GM18907 (cell line): ENCODE measurements around the gene AARS2.
"Not testable (repeated sequence)": the region's sequence is repeated elsewhere in the genome, so short reads cannot be mapped to it uniquely, and the experiment has no call there.

ENCODE experiments used
- ATAC-seq: cut with Tn5 transposase; IDR thresholded peaks from one replicate; pipeline ENCODE4 v1.9.1; 2021; ENCODE audit warnings: mild to moderate bottlenecking, moderate library complexity; ENCODE audit not compliant: unreplicated experiment

AARS2 gene

DNA sequence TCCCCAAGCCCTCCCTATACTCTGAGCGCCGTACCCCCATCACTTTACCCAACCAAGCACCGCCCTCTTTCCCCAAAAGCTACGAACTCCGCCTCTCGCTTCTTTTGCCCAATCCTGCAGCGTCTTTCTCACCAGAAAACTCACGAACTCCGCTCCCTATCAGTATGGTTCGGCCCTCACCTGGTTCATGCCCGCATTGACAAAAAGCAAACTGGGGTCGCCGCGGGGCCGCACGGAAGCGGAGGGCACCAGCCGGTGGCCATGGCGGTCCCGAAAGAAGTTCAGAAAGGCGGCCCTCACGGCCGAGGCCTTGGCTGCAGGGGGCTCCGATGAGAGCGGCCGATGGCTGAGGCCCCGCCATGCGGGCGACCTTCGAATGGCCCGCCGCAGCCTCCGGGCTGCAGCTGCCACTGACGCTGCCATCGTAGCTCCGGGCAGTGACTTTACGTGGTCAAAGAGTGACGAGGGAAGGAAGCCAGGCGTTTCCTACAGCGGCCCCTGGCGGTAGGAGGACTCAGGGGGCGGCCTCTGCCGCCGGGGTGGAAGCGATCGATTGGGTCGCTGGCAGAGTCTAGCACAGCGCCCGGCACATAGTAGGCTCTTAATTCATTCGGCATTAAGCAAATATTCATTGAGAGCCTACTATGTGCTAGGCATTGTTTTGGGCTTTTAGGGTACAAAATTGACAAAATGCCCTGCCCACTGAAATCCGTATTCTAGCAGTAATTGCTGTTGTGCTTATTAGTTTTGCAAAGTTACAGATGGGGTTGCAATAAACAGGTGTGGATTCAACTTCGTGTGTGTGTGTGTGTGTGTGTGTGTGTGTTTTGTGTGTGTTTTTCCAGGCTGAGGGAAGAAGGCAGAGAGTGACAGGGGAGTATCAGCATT lies at the start of gene AARS2:
Gene AARS2 (minus strand): TSS at position 447 of the 888 bp plus-strand sequence. CDS start 24 bp downstream, at position 423.
- ATAC-seq, result peak; percentile 92

DNA sequence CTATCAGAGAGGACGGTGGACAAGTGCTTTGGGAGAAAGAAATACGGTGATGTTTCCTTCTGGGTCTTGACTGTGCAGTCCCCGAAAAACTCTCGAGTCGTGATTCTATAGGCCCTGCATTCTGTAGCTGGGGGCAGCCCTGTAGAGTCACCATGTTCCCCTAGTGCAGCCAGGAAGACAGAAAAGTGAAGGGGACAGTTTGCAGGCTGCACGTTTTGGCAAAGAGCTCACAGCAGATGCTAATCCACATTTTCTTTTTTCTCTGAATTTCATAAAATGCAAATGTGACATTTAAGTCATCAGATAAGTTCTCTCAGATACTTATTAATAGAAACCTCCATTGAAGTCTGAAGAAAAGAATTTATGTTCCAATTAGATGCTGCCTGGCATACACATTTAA lies 48.8 kb upstream of the AARS2 start:
- ATAC-seq, result no peak

DNA sequence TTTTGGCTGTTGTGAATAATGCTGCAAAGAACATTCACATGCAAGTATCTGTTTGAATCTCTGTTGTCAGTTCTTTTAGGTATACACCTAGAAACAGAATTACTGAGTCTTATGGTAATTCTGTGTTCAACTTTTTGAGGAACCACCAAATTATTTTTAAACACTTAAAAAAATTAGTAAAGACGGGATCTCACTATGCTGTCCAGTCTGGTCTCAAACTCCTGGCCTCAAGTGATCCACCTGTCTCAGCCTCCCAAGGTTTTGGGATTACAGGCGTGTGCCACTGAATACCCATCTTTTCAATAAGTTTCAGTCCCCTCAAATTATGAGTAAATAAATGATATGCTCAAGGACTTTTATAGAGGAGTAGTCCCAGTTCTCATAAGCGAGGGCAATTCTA lies 46.8 kb upstream of the AARS2 start:
- ATAC-seq, result no peak

DNA sequence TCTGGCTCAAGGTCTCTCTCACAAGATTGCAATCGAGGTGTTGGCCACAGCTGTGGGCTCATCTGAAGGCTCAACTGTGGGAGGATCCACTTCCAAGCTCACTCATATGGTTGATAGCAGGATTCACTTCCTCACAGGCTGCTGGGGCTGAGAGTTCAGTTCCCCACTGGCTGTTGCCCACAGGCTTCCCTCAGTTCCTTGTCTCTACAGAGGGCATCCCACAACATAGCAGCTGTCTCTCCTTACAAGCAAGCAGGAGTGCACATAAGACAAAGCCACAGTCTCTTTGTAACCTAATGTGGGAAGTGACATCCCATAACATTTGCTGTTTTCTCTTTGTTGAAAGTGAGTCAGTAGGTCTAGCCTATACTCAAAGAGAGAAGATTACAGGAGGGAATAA lies 43.3 kb upstream of the AARS2 start:
- ATAC-seq, result no peak

DNA sequence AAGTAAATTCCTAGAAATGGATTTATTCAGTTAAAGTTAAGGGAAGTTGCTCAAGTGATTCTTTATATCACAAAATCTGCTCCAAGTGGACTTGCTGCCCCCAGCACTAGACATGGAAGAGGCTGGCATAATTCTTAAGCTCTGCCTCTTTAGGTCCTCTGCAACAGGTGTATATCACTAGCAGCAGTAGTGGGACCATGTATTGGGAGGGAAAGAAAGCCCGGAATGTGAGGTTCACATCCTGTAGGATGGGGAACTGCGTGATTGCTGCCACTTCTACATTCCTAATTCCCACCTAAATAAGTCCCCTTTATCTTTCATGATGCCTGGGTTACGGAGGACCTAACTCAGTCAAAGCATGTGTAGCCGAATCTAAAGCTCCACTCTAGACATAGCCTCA lies 42.5 kb upstream of the AARS2 start:
- no peak for ATAC-seq

DNA sequence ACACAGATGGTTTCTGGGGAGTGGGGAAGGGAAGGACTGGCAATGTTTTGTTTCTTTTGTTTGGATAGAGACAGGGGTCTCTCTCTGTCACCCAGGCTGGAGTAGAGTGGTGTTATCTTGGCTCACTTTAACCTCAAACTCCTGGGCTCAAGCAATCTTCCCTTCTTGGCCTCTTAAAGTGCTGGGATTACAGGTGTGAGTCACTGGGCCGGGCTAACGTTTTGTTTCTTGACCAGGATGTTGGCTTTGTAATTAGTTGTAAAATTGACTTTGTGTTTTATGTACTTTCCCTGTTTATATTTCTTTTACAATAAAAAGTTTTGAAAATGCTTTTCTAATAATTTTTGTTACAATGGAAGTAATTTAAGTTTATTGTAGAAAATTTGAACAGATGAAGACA lies 40.2 kb upstream of the AARS2 start:
- no peak for ATAC-seq

DNA sequence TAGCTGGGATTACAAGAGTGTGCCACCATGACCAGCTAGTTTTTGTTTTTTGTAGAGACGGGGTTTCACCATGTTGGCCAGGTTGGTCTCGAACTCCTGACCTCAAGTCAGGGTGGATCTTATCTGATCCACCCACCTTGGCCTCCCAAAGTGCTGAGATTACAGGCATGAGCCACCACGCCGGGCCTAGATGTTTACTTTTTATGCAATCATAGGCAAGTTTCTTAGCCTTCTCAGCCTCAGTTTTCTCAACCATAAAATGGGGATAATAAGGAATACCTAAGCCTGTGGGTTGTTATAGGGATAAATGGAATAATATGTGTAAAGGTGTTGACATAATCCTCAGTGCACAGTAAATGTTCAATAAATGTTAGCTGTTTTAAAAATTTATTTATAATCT lies 39.1 kb upstream of the AARS2 start:
- ATAC-seq, result no peak

DNA sequence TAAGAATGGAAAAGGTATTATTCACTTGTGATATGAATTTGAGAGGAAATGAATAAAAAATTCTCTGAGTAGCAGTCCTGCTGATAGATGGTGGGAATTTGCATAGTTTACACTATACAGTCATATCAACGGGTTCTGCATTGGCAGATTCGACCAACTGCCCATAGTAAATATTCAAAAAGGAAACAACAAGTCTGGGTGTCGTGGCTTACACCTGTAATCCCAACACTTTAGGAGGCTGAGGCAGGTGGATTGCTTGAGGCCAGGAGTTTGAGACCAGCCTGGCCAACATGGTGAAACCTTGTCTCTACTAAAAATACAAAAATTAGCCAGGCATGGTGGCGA lies 37.5 kb upstream of the AARS2 start:
- ATAC-seq, result not testable (repeated sequence)

DNA sequence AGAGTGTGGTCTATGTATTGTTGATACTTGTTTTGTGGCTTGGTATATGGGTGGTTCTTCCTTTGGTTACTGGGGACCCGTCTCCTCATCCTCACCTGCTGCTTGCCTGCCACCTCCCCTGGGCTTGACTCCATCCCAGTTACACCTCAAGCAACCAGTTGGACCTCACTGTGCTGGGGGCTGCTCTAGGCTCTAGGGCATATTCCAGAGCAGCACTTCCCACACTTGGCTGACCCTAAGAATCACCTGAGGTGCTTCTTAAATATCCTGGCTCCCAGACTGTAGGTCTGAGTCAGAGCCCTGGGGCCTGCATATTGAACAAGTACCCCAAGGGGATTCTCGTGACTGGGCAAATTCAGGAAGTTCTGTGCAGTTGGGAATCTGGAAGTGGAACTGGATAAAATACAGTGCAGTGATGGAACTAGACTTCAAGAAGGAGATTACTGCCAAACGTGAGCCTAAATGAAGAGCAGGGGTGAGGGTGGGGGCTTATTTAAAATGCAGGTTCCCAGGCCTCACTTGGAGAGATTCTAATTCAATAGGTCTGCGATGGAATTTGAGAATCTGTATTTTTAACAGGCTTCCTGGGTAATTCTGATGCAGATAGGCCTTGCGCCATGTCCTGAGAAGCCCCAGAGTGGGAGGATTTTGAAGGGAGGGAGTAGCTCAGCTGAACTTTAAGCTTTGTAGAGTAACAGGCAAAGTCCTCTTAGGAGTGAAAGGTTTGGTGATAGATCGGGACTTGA lies 36.9 kb upstream of the AARS2 start:
- no peak for ATAC-seq

DNA sequence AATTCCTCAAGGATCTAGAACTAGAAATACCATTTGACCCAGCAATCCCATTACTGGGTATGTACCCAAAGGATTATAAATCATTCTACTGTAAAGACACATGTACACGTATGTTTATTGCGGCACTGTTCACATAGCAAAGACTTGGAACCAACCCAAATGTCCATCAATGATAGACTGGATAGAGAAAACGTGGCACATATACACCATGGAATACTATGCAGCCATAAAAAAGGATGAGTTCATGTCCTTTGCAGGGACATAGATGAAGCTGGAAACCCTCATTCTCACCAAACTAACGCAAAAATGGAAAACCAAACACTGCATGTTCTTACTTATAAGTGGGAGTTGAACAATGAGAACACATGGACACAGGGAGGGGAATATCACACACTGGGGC lies 33.7 kb upstream of the AARS2 start:
- ATAC-seq, result not testable (repeated sequence)

DNA sequence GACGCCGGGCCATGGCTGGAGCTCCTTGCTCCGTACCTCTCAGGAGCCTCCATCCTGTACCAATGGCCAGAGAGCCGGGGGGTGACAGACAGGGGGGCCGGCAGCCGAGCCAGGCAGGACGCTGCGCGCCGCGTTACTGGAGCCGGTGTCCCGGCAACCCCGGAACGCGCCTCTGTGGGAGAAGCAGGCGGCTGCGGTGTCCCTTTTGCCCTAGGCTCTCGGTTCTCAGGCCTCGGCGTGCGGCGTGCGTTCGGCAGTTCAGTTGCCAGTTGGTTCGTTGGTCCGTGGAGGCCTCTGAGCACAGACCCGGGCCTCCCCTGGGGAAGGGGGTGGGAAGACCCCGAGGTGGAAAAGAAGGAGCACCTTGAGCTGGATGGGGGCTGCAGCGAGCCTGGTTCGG lies 29.3 kb upstream of the AARS2 start, which contains the start of gene SPATS1:
Gene SPATS1 (plus strand): TSS at position 162 of the 400 bp plus-strand sequence. CDS start 446 bp downstream, outside the sequence.
- ATAC-seq, result no peak

DNA sequence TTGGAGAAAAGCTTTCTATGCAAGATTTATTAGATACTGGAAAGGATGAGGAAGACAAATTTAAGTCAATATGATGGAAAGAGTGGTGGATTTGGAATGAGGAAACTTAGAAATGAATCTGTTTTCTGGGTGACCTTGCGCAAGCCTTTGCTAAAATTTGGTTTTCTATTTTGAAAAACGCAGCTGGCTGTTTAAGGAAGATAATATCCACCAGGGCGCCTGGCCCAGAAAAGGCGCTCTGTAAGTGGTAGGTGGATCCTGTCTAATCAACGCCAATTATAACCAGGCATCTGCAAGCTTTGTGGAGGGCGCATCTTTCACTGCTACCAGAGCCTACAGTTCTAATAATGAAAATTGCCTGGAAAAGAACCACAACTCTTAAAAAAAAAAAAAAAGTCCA lies 28.9 kb upstream of the AARS2 start:
- no peak for ATAC-seq

DNA sequence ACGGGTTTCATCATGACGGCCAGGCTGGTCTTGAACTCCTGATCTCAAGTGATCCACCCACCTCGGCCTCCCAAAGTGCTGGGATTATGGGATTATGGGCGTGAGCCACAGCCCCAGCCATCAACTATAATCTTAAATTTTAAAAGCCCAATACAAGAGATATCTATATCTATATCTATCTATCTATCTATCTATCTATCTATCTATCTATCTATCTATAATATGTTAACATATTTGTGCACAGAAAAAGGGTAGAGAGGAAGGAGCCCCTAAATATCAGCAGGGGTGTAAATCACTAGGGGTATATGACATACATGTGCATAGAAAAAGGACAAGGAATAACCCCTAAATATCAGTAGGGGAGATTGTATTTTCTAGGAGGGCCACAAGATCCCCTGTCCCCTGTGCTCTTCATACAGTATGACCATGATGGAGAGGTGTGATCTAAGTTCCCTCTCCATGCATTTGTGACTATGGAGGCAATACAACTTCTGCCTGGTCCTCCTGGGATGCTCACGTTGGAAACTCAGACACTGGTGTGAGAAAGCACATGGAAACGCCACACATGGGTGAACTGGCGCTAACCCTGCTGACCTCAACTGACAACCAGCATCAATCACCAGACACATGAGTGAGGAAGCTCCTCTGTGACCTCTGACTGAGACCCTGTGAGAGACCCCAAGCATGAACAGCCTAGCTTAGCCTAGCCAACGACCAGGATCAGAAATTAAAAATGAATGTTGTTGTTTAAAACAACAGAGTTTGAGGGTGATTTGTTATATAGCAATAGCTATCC lies 28.1 kb upstream of the AARS2 start:
- ATAC-seq, result no peak

DNA sequence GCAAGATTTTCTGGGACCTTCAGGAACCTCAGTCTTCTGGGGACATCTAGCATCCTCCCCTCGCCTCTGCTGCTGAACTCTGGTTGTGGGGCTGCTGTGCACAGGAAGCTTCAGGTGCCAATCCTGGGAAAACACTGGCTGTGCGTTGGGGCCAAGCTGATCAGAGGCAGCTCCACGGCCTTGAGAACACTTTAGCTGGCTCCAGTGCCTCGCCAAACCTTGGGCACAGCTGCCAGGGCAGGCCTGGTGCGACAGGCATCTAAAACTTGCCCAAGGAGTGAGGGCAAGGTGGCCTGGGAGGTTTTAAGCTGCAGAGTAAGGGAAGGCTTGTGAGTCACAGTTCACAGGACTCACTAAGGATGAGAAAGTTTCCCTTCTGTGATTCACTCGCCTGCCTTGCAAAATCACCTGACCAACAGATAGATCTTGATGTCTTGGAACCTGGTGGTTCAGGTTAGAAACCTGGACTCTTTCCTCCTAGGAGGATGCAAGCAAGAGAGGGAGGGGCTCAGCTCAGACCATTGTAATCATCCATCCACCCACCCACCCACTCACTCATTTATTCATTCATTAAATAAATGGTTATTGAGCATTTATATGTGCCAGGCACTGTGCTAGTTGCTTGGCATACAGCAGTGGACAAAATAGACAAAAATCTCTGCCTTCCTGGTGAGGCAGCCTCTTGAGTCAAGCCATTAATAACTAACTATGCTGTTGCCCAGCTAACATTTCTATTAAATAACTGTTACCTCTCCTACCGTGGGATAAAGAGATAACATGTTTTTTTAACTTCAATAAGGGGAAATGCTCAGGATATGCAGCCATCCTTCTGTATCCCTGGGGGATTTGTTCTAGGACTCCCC lies 26.8 kb upstream of the AARS2 start:
- ATAC-seq, result no peak

DNA sequence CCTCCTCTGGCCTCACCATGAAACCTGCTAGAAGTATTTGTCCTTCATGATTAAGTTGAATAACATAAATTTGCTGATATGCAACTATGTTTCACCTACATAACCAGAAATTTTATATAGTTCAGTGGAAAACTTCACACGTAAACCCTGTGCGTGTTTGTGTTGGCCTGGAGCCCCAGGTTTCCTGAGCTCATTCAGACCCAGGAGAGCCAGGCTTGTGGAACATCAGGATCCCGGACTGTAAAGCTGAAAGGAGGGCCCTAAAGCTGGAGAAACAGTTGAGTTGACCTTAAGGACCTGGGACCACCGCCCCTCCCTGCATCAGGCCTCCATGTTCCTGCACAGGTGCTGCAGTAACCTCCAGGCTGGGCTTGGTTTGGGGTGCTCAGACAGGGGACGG lies 26.2 kb upstream of the AARS2 start:
- ATAC-seq, result no peak

DNA sequence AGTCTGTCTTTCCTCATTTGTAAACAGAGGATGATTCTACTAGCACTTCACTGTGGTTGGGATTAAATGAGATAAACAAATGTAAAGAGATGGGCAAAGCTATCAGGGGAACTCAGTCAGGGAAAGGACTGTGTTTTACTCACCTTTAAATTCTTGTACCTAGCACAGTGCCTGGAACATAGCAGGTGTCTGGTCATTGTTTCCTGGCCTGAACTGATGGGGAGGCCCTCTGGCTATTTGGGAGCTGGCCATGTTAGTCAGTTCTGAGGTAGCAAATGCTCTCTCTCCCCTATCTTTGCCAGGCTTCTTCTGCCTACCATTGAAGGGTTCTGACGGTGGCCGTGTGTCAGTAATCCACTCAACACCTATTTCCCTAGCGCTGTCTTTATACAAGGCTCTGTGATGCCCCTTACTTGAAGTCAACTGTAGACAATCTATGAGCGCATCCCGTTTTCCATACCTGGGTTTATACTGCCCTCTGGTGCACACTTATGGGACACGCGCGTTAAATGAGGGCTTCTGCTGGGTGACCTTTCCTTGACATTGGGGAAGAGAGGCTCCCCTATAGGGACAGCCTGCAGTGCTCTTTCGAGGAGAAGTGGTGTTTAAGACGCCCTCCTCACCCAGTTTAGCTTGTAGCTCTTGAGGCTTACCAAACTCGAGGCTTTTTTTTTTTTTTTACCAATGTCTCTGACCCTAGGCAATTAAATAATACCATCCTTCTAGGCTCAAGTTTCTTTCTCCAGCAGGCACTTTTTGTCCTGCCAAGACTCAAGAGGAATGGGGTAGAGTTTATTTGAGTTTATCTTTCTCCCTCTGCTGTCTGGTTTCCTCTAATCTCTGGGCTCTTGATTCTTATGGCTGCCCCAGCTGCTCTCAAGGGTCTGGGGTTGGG lies 25.3 kb upstream of the AARS2 start:
- ATAC-seq, result peak; percentile 61

DNA sequence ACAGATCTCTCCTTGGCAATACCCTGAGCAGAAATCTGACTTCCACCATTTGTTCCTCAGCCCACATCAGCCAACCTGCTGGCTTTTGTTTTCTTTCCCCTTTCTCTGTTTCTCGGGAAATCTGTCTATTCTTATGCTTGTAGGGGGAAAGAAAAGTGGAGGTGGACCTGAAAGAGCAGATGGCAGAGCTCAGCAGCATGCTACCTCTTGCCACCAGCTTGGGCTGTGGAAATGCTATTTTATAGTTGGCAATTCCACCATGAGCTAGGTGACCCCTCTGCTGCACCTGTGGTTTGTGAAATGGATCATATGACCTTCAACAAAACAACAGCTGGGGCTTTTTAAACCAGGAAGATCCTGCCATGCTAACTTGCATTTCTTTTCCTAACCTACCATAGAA lies 22.5 kb upstream of the AARS2 start:
- no peak for ATAC-seq

DNA sequence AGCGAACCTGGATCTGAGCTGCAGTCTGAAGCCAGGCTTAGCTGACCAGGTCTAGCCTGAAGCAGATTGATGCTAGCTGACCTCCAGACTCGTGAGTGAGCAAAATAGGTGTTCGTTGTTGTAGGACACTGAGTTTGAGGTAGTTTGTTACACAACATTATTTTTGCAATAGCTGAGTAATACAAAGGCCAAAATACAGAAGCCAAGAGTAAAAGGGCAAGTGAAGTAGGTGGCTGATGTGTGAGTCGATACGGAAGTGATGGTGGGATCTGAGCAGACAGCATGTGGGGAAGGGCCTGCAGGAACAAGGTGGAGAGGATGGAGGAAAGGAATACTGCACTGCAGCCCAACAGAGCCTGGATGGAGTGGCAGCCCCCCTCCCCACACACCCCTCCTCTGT lies 20.8 kb upstream of the AARS2 start:
- ATAC-seq, result no peak

DNA sequence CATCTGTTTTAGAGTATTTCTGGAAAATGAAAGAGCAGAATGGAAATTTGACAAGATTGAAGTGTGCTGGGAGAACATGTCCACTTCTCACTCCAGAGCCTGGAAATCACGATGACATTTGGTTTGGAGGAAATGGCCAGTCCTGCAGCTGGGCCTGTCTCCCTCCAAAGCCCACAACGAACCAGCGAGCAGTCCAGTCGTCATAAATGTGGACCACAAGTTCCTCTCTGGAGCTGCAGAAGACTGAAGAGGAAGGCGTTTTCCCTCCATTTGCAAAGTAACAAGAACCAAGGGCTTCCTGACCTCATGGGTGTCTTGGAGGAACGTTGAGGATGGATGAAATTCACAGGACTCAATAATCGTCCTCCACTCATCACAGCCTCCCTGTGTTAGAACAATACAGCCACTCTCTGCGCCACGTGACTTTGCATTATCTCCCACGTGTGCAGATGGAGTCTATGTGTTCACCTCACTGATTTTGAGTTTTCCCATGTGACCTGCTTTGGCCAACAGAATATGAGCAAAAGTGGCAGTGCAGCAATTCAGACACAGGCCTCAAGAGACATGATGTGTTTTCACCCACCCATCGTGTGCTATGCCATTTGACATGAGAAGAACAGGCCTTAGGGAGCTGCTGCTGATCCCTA lies 20.2 kb upstream of the AARS2 start:
- ATAC-seq, result no peak
